GM12878 (cell line): ENCODE measurements around the gene ACOT12. TPM values are rescaled to one million over a fixed set of nuclear protein-coding genes. Genes with fewer than 3 reads are reported as not detected.

Source experiments
- ATAC-seq: fragments of 200-7000 bp; cut with Tn5 transposase; 3 replicates; pipeline ENCODE4 v1.9.1; 2020; ENCODE audit warnings: mild to moderate bottlenecking, moderate library complexity
- BruUV-seq: library from RNA; stranded (reverse); fragments of 400-500 nt; replicated peaks from 2 replicates; lab custom pipeline; 2021; lab: Mats Ljungman, UMichigan
- CTCF ChIA-PET: fragments of 300-600 bp; sonication (Branson Sonifier 250); formaldehyde crosslinking; extraction: SDS; loops from one replicate; lab custom pipeline; 2021; ENCODE audit warnings: inconsistent platforms; lab: Yijun Ruan, JAX
- POLR2A ChIA-PET: fragments of 350-600 bp; formaldehyde crosslinking; extraction: SDS; loops from one replicate; lab custom pipeline; 2021; ENCODE audit warnings: inconsistent platforms; lab: Charles Lee
- RAD21 ChIA-PET: fragments of 300-600 bp; sonication (Branson Sonifier 250); formaldehyde crosslinking; loops from one replicate; lab custom pipeline; 2023; ENCODE audit warnings: antibody characterized with exemption; ENCODE audit not compliant: unreplicated experiment; lab: Charles Lee
- SMC1A ChIA-PET: fragments of 300-600 bp; sonication (Branson Sonifier 250); formaldehyde crosslinking; loops from one replicate; lab custom pipeline; 2023; ENCODE audit not compliant: unreplicated experiment, uncharacterized antibody; lab: Charles Lee
- DNase-seq: peaks from one replicate; pipeline ENCODE4 v3.0.0-alpha.2; 2011; ENCODE audit warnings: low read depth, low spot score
- FAIRE-seq: peaks from 3 replicates; lab custom pipeline; 2011; peaks lifted over from hg19 to GRCh38; lab: Jason Lieb, UNC
- H2AFZ ChIP-seq: 2 replicates; pipeline ENCODE4 v1.6.0; 2011; ENCODE audit warnings: low read depth, low read length, control low read depth; ENCODE audit not compliant: control insufficient read depth
- H3K27ac ChIP-seq: 2 replicates; pipeline ENCODE4 v1.5.1; 2011; ENCODE audit warnings: control low read depth; ENCODE audit not compliant: control insufficient read depth, insufficient read depth
- H3K27me3 ChIP-seq, 2 experiments: replicated peaks in 1 of 2; 2 replicates each; pipeline versions ENCODE4 v1.6.0 to v1.6.1; 2011; ENCODE audit warnings: low read length in 1 of 2; ENCODE audit not compliant: control insufficient read depth in 2 of 2, insufficient read depth in 2 of 2
- H3K36me3 ChIP-seq, 2 experiments: 2 replicates each; pipeline ENCODE4 v1.5.1; 2011; ENCODE audit warnings: low read length in 1 of 2; ENCODE audit not compliant: control insufficient read depth in 2 of 2, insufficient read depth in 2 of 2
- H3K4me1 ChIP-seq: 2 replicates; pipeline ENCODE4 v1.6.1; 2011; ENCODE audit warnings: mild to moderate bottlenecking, low read length, moderate library complexity, mixed read lengths; ENCODE audit not compliant: control insufficient read depth, insufficient read depth
- H3K4me2 ChIP-seq: 2 replicates; pipeline ENCODE4 v1.6.0; 2011; ENCODE audit warnings: control low read depth; ENCODE audit not compliant: control insufficient read depth, insufficient read depth
- H3K4me3 ChIP-seq: fragments of 200-600 bp; sonication (generic); 2 replicates; pipeline ENCODE4 v1.5.1; 2016
- H3K79me2 ChIP-seq: 2 replicates; pipeline ENCODE4 v1.6.0; 2011; ENCODE audit warnings: low read length; ENCODE audit not compliant: control insufficient read depth, insufficient read depth
- H3K9ac ChIP-seq: 2 replicates; pipeline ENCODE4 v1.8.0; 2011; ENCODE audit warnings: low read length, control low read depth, mixed read lengths; ENCODE audit not compliant: control insufficient read depth, insufficient read depth
- H3K9me3 ChIP-seq: replicated peaks from 3 replicates; pipeline ENCODE4 v1.5.1; 2011; ENCODE audit warnings: mild to moderate bottlenecking, low read length; ENCODE audit not compliant: control insufficient read depth, insufficient read depth
- H4K20me1 ChIP-seq: 2 replicates; pipeline ENCODE4 v1.6.0; 2011; ENCODE audit not compliant: control insufficient read depth, insufficient read depth
- FOXM1 ChIP-seq: IDR thresholded peaks from 2 replicates; pipeline ENCODE4 v1.6.1; 2012; ENCODE audit warnings: low read depth, mild to moderate bottlenecking, inconsistent platforms, low read length, moderate library complexity
- ZBTB11 ChIP-seq: fragments of 450-650 bp; formaldehyde crosslinking; IDR thresholded peaks from 2 replicates; pipeline ENCODE4 v1.5.0; 2022; ENCODE audit warnings: mild to moderate bottlenecking, missing genetic modification characterization
- WGBS: methylation state at CpG from one replicate; pipeline ENCODE4 v1.1.6; 2016; ENCODE audit warnings: low lambda C conversion rate; ENCODE audit not compliant: insufficient replicate concordance, insufficient coverage; ENCODE audit errors: missing lambda C conversion rate; 5-methylcytosine and 5-hydroxymethylcytosine counted together
- in situ Hi-C: fragments of 300-500 bp; cut with MboI; formaldehyde crosslinking; loops from 9 replicates; pipeline ENCODE4 v1.14.3; 2018; ENCODE audit warnings: mixed read lengths
- intact Hi-C: fragments of 100-400 bp; cut with micrococcal nuclease; formaldehyde crosslinking; loops from one replicate; pipeline ENCODE4 v1.14.2; 2022; ENCODE audit not compliant: unreplicated experiment
- polyA plus RNA-seq, 11 experiments: library from polyadenylated mRNA; depleted of rRNA in 4 of 11; unstranded in 6 of 11; stranded (reverse) in 5 of 11; fragments of >200 nt; fragmentation: Nextera tagmentation in 4 of 11; fragmentation: Illumina TruSeq in 1 of 11; extraction: Ambion mirVana in 4 of 11; extraction: Trizol in 1 of 11; gene quantifications; 1 replicate in 1 of 11; 2 replicates in 10 of 11; pipeline versions ENCODE4 v1.2.1 to v1.2.3, GENCODE V29; 2011 to 2016; ENCODE audit warnings: inconsistent platforms in 2 of 11, missing spikeins in 2 of 11, low read depth in 1 of 11
- total RNA-seq, 4 experiments: library from RNA; depleted of rRNA in 3 of 4; stranded (reverse); fragments of >200 nt in 3 of 4; fragmentation: Illumina TruSeq in 1 of 4; extraction: Trizol in 1 of 4; gene quantifications; 2 replicates each; pipeline versions ENCODE4 v1.2.1 to v1.2.3, GENCODE V29; 2013 to 2021

ACOT12 gene
- total and polyA plus RNA-seq, 10 of the 15 experiments (the other 5 are each of a cell fraction or from before 2014, with no cell fraction given), result 0.08 TPM; not detected in 9

DNA sequence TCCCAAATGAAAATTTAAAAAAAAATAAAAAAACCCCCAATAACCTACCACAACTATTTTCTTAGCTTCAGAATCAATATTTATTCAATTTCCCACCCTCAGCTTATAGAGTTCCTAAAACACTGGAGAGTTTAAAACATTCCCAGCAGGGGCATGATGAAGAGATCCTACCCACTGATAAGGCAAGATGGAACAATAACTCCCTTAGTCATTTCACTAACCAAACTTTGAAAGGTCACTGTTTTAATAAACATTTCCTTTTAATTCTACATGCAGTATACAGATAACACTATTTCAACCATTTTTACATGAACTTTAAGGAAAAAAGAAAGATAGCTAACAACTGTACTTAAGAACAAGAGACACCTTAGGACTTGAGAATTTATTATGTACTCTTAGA is 34.9 kb upstream of the ACOT12 start (continued):
- no peak for TF ChIP-seq ZBTB11 (CRISPR knock-in tag)

DNA sequence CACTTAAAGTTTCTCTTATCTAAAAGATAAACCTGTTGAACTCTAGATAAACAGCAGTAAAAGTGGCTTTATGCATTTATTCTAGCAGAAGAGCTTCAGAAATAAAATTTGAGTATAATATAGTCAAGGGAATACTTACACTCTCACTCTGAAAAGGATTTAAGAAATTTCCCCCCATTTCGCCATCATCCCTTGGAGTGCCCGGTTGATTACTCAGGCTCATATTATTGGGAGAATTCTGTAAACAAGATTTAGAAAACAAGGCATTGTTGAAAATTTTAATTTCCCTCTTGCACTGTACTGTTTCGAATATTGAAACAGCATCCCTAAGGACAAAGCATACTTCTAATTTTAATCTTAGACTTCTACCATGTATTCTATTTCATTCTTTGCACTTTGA is 34.5 kb upstream of the ACOT12 start:
- ChIA-PET RAD21 (interaction anchor here (1.4 to 7.6 kb wide), 2 partner anchors 424 to 736 kb away, joined by 3 to 97 read pairs; no protein-coding TSS in a partner anchor), SMC1A (interaction anchor here (6.4 kb wide), 1 partner anchor 736 kb away, joined by 95 read pairs; no protein-coding TSS in a partner anchor), POLR2A (no interaction called here), CTCF (interaction anchor here (0.7 to 6.9 kb wide), 8 partner anchors 12 to 827 kb away, joined by 3 to 87 read pairs (median 4); no protein-coding TSS in a partner anchor)
- Histone ChIP-seq H3K36me3 (no peaks in the 10 kb centered on the region; a peak in 2 of 4 replicates), H3K27me3 (no peaks in the 10 kb centered on the region), H3K27ac (no peak overlapping the region), H3K79me2 (no peaks in the 10 kb centered on the region), H3K9me3 (no peaks in the 10 kb centered on the region), H4K20me1 (no peaks in the 10 kb centered on the region), H3K9ac (no peak overlapping the region), H3K4me3 (no peak overlapping the region), H3K4me2 (no peak overlapping the region), H3K4me1 (no peaks in the 10 kb centered on the region), H2AFZ (no peak overlapping the region)
- ATAC-seq (no peak), DNase-seq (no peak), FAIRE-seq (no peak)
- intact Hi-C loops, result loop anchor here (5.0 to 10.0 kb wide), 2 partner anchors 326 to 424 kb away; partner anchors contain the start of gene SSBP2
- in situ Hi-C loops, result loop anchor here (10.0 kb wide), 1 partner anchor 796 kb away; no protein-coding TSS in a partner anchor
- no peak for TF ChIP-seq FOXM1
- 100% methylated on average over 3 of the region's 3 CpGs for WGBS
- BruUV-seq, result no TSS peak
